HEK293 (cell line): ENCODE results near the gene RAB11FIP5.

Source experiments
- CTCF ChIA-PET: fragments of 350-600 bp; formaldehyde crosslinking; extraction: SDS; loops from one replicate; lab custom pipeline; 2021; ENCODE audit warnings: antibody characterized with exemption; lab: Yijun Ruan, JAX
- POLR2A ChIA-PET: fragments of 300-600 bp; formaldehyde crosslinking; extraction: SDS; loops from one replicate; lab custom pipeline; 2020; ENCODE audit warnings: antibody characterized with exemption, inconsistent platforms; lab: Yijun Ruan, JAX
- H3K27ac ChIP-seq: fragments of 200-500 bp; sonication (Bioruptor generic); 2 replicates; pipeline ENCODE4 v1.5.1; 2014; ENCODE audit warnings: low read depth, low read length, control low read depth, inconsistent platforms; ENCODE audit errors: extremely low read depth
- H3K36me3 ChIP-seq, 2 experiments: fragments of 200-500 bp in 1 of 2; sonication (Bioruptor generic) in 1 of 2; 1 replicate in 1 of 2; 2 replicates in 1 of 2; pipeline ENCODE4 v1.5.1; 2014 to 2017; ENCODE audit warnings: inconsistent platforms in 2 of 2, low read length in 2 of 2; ENCODE audit not compliant: control insufficient read depth in 2 of 2, insufficient read depth in 1 of 2
- H3K4me1 ChIP-seq: fragments of 200-500 bp; sonication (Bioruptor generic); 2 replicates; pipeline ENCODE4 v1.5.1; 2014; ENCODE audit warnings: mild to moderate bottlenecking, low read length, inconsistent platforms; ENCODE audit not compliant: control insufficient read depth, insufficient read depth
- H3K4me3 ChIP-seq: 2 replicates; pipeline ENCODE4 v1.5.1; 2011; ENCODE audit warnings: low read depth, mild to moderate bottlenecking, control low read depth, low read length, moderate library complexity
- H3K9me3 ChIP-seq: fragments of 200-500 bp; sonication (Bioruptor generic); 2 replicates; pipeline ENCODE4 v1.5.1; 2014; ENCODE audit warnings: low read depth, low read length, inconsistent platforms; ENCODE audit not compliant: control insufficient read depth, insufficient read depth
- BCL11A ChIP-seq: fragments of 450-650 bp; formaldehyde crosslinking; IDR thresholded peaks from 2 replicates; pipeline ENCODE4 v1.5.1; 2016; ENCODE audit warnings: low read depth, missing biosample characterization, missing genetic modification characterization
- KLF7 ChIP-seq: fragments of 450-650 bp; formaldehyde crosslinking; IDR thresholded peaks from 2 replicates; pipeline ENCODE4 v1.5.1; 2016; ENCODE audit warnings: missing biosample characterization, missing genetic modification characterization, borderline replicate concordance
- MZF1 ChIP-seq: fragments of 450-650 bp; formaldehyde crosslinking; IDR thresholded peaks from 2 replicates; pipeline ENCODE4 v1.5.1; 2017; ENCODE audit warnings: missing biosample characterization, missing genetic modification characterization, borderline replicate concordance
- SP2 ChIP-seq: fragments of 450-650 bp; formaldehyde crosslinking; IDR thresholded peaks from 2 replicates; pipeline ENCODE4 v1.5.1; 2016; ENCODE audit warnings: missing biosample characterization, missing genetic modification characterization
- TRIM28 ChIP-seq: IDR thresholded peaks from 2 replicates; pipeline ENCODE4 v1.6.1; 2011; ENCODE audit warnings: low read length, control low read depth, borderline replicate concordance
- ZBTB21 ChIP-seq: fragments of 450-650 bp; formaldehyde crosslinking; IDR thresholded peaks from 2 replicates; pipeline ENCODE4 v1.5.1; 2017; ENCODE audit warnings: missing biosample characterization, missing genetic modification characterization
- ZNF112 ChIP-seq: fragments of 450-650 bp; formaldehyde crosslinking; IDR thresholded peaks from 2 replicates; pipeline ENCODE4 v1.5.0; 2017; ENCODE audit warnings: missing biosample characterization, missing genetic modification characterization
- ZNF174 ChIP-seq: fragments of 450-650 bp; formaldehyde crosslinking; IDR thresholded peaks from 2 replicates; pipeline ENCODE4 v1.5.0; 2017; ENCODE audit warnings: missing biosample characterization, mild to moderate bottlenecking, missing genetic modification characterization
- ZNF510 ChIP-seq: fragments of 450-650 bp; formaldehyde crosslinking; IDR thresholded peaks from 2 replicates; pipeline ENCODE4 v1.5.1; 2018; ENCODE audit warnings: mild to moderate bottlenecking, missing genetic modification characterization, missing biosample characterization; ENCODE audit not compliant: insufficient replicate concordance
- ZNF514 ChIP-seq: fragments of 450-650 bp; formaldehyde crosslinking; IDR thresholded peaks from 2 replicates; pipeline ENCODE4 v1.5.1; 2016; ENCODE audit warnings: missing biosample characterization, missing genetic modification characterization
- ZNF521 ChIP-seq: fragments of 450-650 bp; formaldehyde crosslinking; IDR thresholded peaks from 2 replicates; pipeline ENCODE4 v1.5.1; 2017; ENCODE audit warnings: missing biosample characterization, mild to moderate bottlenecking, missing genetic modification characterization
- ZNF548 ChIP-seq: fragments of 450-650 bp; formaldehyde crosslinking; IDR thresholded peaks from 2 replicates; pipeline ENCODE4 v1.5.1; 2016; ENCODE audit warnings: missing biosample characterization, missing genetic modification characterization
- ZNF610 ChIP-seq: fragments of 450-650 bp; formaldehyde crosslinking; IDR thresholded peaks from 2 replicates; pipeline ENCODE4 v1.5.1; 2016; ENCODE audit warnings: missing biosample characterization, missing genetic modification characterization, borderline replicate concordance
- ZNF658 ChIP-seq: fragments of 450-650 bp; formaldehyde crosslinking; IDR thresholded peaks from 2 replicates; pipeline ENCODE4; 2016; ENCODE audit warnings: missing biosample characterization, missing genetic modification characterization
- TF ChIP-seq, protein P1 (sequence below): fragments of 450-650 bp; formaldehyde crosslinking; IDR thresholded peaks from 2 replicates; pipeline ENCODE4 v1.5.1; 2016; ENCODE audit warnings: missing biosample characterization, missing genetic modification characterization
- TF ChIP-seq, protein P2 (sequence below): fragments of 450-650 bp; formaldehyde crosslinking; IDR thresholded peaks from 2 replicates; pipeline ENCODE4 v1.5.1; 2016; ENCODE audit warnings: missing biosample characterization, missing genetic modification characterization
- TF ChIP-seq, protein P3 (sequence below): fragments of 450-650 bp; formaldehyde crosslinking; IDR thresholded peaks from 2 replicates; pipeline ENCODE4 v1.5.1; 2016; ENCODE audit warnings: missing biosample characterization, missing genetic modification characterization

Gene RAB11FIP5

DNA sequence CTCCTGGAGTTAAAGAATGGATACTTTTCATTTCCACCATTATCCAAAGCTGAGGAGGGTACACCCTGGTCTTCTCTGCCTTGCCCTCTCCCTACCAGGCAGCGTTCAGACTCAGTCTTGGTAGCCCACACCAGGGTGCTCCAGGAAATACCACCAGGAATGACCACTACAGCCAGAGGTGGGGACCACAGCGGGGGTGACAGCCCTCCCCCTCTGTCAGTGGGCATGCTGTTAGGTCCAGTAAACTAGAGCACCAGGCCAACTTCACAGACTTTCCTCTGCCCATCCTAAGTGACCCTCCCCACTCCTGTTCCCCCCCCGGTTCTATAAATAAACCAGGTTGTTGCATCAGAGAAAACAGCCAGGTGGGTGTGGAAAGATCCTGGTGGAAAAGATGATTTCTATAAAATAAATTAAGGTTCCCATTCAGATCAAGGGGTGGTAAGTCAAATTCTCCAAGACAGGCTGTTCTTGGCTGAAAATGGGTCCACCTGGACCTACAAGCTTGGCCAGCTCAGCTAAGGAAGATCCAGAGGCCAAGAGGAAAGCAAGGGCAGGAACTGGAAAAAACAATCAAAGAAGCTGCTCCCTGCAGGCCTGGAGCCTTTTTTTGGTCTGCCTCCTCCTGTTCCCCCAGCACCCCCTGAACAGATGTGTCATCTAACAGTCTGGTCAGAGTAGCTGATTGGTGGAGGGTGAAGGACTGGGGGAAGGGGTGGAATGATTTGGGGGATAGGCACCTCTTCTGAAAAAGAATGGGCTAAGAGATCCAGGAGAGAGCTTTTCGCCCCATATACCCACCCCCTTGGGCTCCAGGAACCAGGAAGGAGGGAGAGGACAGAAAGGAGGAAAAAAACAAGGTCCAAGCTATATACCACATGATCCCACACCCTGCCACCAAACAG, 2.3 kb downstream of the RAB11FIP5 start:
- POLR2A ChIA-PET = interaction anchor here (1.5 kb wide), 1 partner anchor 19 kb away, joined by 9 read pairs; no protein-coding TSS in a partner anchor
- H3K4me1 ChIP-seq = peaks cover 17% of the 10 kb centered on the region; the same call in 1 of the 2 replicates
- H3K4me3 ChIP-seq = no peak overlapping the region
- no peak overlapping the region for H3K27ac ChIP-seq
- no peaks in the 10 kb centered on the region for H3K9me3 ChIP-seq
- CTCF ChIA-PET = interaction anchor here (1.2 to 2.9 kb wide), 3 partner anchors 10 to 67 kb away, joined by 4 to 16 read pairs (median 5); no protein-coding TSS in a partner anchor
- H3K36me3 ChIP-seq = peaks cover 0 to 17% of the 10 kb centered on the region in 2 experiments; a peak in 1 of 3 replicates
- TF ChIP-seq, protein P1, sequence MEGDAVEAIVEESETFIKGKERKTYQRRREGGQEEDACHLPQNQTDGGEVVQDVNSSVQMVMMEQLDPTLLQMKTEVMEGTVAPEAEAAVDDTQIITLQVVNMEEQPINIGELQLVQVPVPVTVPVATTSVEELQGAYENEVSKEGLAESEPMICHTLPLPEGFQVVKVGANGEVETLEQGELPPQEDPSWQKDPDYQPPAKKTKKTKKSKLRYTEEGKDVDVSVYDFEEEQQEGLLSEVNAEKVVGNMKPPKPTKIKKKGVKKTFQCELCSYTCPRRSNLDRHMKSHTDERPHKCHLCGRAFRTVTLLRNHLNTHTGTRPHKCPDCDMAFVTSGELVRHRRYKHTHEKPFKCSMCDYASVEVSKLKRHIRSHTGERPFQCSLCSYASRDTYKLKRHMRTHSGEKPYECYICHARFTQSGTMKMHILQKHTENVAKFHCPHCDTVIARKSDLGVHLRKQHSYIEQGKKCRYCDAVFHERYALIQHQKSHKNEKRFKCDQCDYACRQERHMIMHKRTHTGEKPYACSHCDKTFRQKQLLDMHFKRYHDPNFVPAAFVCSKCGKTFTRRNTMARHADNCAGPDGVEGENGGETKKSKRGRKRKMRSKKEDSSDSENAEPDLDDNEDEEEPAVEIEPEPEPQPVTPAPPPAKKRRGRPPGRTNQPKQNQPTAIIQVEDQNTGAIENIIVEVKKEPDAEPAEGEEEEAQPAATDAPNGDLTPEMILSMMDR (tag by site-specific recombination) = no peak
- TF ChIP-seq, protein P2, sequence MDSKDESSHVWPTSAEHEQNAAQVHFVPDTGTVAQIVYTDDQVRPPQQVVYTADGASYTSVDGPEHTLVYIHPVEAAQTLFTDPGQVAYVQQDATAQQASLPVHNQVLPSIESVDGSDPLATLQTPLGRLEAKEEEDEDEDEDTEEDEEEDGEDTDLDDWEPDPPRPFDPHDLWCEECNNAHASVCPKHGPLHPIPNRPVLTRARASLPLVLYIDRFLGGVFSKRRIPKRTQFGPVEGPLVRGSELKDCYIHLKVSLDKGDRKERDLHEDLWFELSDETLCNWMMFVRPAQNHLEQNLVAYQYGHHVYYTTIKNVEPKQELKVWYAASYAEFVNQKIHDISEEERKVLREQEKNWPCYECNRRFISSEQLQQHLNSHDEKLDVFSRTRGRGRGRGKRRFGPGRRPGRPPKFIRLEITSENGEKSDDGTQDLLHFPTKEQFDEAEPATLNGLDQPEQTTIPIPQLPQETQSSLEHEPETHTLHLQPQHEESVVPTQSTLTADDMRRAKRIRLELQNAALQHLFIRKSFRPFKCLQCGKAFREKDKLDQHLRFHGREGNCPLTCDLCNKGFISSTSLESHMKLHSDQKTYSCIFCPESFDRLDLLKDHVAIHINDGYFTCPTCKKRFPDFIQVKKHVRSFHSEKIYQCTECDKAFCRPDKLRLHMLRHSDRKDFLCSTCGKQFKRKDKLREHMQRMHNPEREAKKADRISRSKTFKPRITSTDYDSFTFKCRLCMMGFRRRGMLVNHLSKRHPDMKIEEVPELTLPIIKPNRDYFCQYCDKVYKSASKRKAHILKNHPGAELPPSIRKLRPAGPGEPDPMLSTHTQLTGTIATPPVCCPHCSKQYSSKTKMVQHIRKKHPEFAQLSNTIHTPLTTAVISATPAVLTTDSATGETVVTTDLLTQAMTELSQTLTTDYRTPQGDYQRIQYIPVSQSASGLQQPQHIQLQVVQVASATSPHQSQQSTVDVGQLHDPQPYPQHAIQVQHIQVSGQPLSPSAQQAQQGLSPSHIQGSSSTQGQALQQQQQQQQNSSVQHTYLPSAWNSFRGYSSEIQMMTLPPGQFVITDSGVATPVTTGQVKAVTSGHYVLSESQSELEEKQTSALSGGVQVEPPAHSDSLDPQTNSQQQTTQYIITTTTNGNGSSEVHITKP (tag by site-specific recombination) = peak; percentile 77

DNA sequence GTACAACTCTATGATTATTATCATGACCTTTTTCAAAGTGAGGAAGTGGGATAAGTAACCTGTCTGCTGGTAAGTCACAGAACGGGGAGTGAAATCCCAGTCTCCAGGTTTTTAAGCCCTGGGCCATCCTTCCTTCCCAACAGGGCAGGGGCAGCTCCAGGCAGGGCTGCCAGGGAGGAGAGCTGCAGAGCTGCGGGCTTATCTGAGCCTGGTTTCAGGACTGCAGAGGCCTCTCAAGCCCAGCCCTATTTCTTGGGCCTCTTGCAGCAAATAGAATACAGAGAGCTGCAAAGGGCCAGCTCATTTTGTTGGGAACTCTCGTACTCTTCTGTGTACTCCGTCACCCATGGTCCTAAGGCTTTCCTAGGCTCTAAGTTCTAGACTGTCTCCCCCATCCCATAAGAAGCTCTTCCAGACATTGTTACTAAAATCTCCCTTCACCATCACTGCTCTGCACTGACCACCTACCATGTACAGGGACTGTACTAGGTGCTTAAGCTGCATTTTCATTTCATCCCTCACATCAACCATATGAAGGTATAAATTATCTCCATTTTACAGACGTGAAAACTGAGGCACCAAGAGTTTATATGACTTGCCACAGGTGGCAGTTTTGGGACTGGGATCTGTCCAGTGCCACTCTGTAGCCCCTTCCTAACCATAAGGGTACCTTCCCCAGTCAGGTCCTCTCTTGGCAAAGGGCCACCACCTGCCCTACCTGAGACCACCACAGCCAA, 3.1 kb downstream of the RAB11FIP5 start:
- ChIA-PET POLR2A (no interaction called here), CTCF (interaction anchor here (0.5 to 2.9 kb wide), 3 partner anchors 24 to 103 kb away, joined by 3 to 16 read pairs (median 3); no protein-coding TSS in a partner anchor)
- no peaks in the 10 kb centered on the region for H3K9me3 ChIP-seq

More for the DNA sequence above, 3.1 kb downstream of the RAB11FIP5 start:
- no peak for TF ChIP-seq KLF7
- TF ChIP-seq BCL11A (tag by site-specific recombination) = no peak
- no peak for TF ChIP-seq ZNF510 (tag by site-specific recombination)
- TF ChIP-seq ZNF658 (tag by site-specific recombination) = no peak
- no peak for TF ChIP-seq ZNF521 (tag by site-specific recombination)
- TF ChIP-seq ZNF610 (tag by site-specific recombination) = no peak
- TF ChIP-seq ZNF174 (tag by site-specific recombination) = no peak
- no peak for TF ChIP-seq TRIM28
- no peak for TF ChIP-seq ZNF514 (tag by site-specific recombination)
- no peak for TF ChIP-seq MZF1 (tag by site-specific recombination)
- no peak for TF ChIP-seq SP2 (tag by site-specific recombination)
- no peak for TF ChIP-seq ZNF548 (tag by site-specific recombination)
- no peak for TF ChIP-seq ZNF112
- TF ChIP-seq ZBTB21 (tag by site-specific recombination) = no peak
- TF ChIP-seq, protein P3, sequence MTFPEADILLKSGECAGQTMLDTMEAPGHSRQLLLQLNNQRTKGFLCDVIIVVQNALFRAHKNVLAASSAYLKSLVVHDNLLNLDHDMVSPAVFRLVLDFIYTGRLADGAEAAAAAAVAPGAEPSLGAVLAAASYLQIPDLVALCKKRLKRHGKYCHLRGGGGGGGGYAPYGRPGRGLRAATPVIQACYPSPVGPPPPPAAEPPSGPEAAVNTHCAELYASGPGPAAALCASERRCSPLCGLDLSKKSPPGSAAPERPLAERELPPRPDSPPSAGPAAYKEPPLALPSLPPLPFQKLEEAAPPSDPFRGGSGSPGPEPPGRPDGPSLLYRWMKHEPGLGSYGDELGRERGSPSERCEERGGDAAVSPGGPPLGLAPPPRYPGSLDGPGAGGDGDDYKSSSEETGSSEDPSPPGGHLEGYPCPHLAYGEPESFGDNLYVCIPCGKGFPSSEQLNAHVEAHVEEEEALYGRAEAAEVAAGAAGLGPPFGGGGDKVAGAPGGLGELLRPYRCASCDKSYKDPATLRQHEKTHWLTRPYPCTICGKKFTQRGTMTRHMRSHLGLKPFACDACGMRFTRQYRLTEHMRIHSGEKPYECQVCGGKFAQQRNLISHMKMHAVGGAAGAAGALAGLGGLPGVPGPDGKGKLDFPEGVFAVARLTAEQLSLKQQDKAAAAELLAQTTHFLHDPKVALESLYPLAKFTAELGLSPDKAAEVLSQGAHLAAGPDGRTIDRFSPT (tag by site-specific recombination) = no peak
- TF ChIP-seq, all 188 proteins: peak for 0
- H3K27ac ChIP-seq = no peak overlapping the region
- no peak overlapping the region for H3K4me3 ChIP-seq
- H3K4me1 ChIP-seq = peaks cover 17% of the 10 kb centered on the region; the same call in 1 of the 2 replicates
- peaks cover 0 to 22% of the 10 kb centered on the region in 2 experiments; a peak in 1 of 3 replicates for H3K36me3 ChIP-seq
